HL-60 (cell line): ENCODE results near the gene SPTBN1.

ENCODE experiments used
- DNase-seq, 2 experiments: peaks; one replicate each; pipeline ENCODE4 v3.0.0-alpha.2; 2010 to 2020; ENCODE audit warnings: low read depth in 1 of 2, low spot score in 1 of 2
- H3K27ac ChIP-seq: fragments of 250-450 bp; sonication (Bioruptor Pico); replicated peaks from 2 replicates; pipeline ENCODE4 v1.5.1; 2020; ENCODE audit warnings: mild to moderate bottlenecking, moderate library complexity
- H3K27me3 ChIP-seq: fragments of 250-450 bp; sonication (Bioruptor Pico); 2 replicates; pipeline ENCODE4 v1.5.1; 2021; ENCODE audit warnings: mild to moderate bottlenecking, moderate library complexity; ENCODE audit not compliant: insufficient read depth, poor library complexity, severe bottlenecking
- H3K4me3 ChIP-seq: replicated peaks from 2 replicates; pipeline ENCODE4 v1.5.1; 2011; ENCODE audit warnings: mild to moderate bottlenecking, control low read depth, low read length; ENCODE audit not compliant: insufficient read depth
- CTCF ChIP-seq: IDR thresholded peaks from one replicate; pipeline ENCODE4 v1.5.1; 2011; ENCODE audit warnings: low read length, control low read depth, inconsistent platforms; ENCODE audit not compliant: insufficient read depth
- GABPA ChIP-seq: IDR thresholded peaks from 2 replicates; pipeline ENCODE4 v1.6.1; 2012; ENCODE audit warnings: low read depth
- POLR2AphosphoS5 ChIP-seq: IDR thresholded peaks from 2 replicates; pipeline ENCODE4 v1.6.1; 2012; ENCODE audit warnings: low read depth
- REST ChIP-seq: IDR thresholded peaks from 2 replicates; pipeline ENCODE4 v1.6.1; 2012; ENCODE audit warnings: low read depth; ENCODE audit not compliant: insufficient replicate concordance
- SPI1 ChIP-seq: IDR thresholded peaks from 2 replicates; pipeline ENCODE4 v1.6.1; 2012; ENCODE audit warnings: low read depth, mild to moderate bottlenecking, borderline replicate concordance

Gene SPTBN1

GRCh38 chr2:54626884-54627283 lies 170.8 kb downstream of the SPTBN1 start:
- Histone ChIP-seq H3K4me3 (no peak overlapping the region), H3K27me3 (no peaks in the 10 kb centered on the region), H3K27ac (no peak overlapping the region)
- TF ChIP-seq POLR2AphosphoS5 = no peak
- TF ChIP-seq REST = no peak
- no peak for TF ChIP-seq GABPA
- no peak for TF ChIP-seq CTCF
- TF ChIP-seq SPI1 = no peak
- no peak for DNase-seq

GRCh38 chr2:54627973-54628372 lies 171.8 kb downstream of the SPTBN1 start:
- TF ChIP-seq SPI1 = no peak
- no peak for TF ChIP-seq CTCF
- TF ChIP-seq POLR2AphosphoS5 = no peak
- TF ChIP-seq REST = no peak
- TF ChIP-seq GABPA = no peak
- no peak for DNase-seq

GRCh38 chr2:54628418-54628817 lies 172.3 kb downstream of the SPTBN1 start:
- Histone ChIP-seq H3K27me3 (no peaks in the 10 kb centered on the region), H3K27ac (no peak overlapping the region), H3K4me3 (no peak overlapping the region)
- DNase-seq = no peak
- TF ChIP-seq GABPA (no peak), SPI1 (no peak), REST (no peak), POLR2AphosphoS5 (no peak), CTCF (no peak)

More at GRCh38 chr2:54627973-54628372, 171.8 kb downstream of the SPTBN1 start:
- H3K27me3 ChIP-seq = no peaks in the 10 kb centered on the region
- H3K4me3 ChIP-seq = no peak overlapping the region
- H3K27ac ChIP-seq = no peak overlapping the region
